ENCODE measurements around the gene CCDC178.

GRCh38 chr18:33097126-33097525 lies 343.4 kb downstream of the CCDC178 start:
- no peak for TF ChIP-seq EZH2 (IDR thresholded peaks at IDR 0.05; ENCODE audit: insufficient read depth, poor library complexity, severe bottlenecking)
- TF ChIP-seq EZH2phosphoT487 (IDR thresholded peaks at IDR 0.05; ENCODE audit: insufficient read depth, low read depth), result no peak
